Effector CD8-positive, alpha-beta T cell (primary cell): ENCODE measurements around the gene RHCE.
"Not testable (repeated sequence)": the region's sequence is repeated elsewhere in the genome, so short reads cannot be mapped to it uniquely, and the experiment has no call there.

Experiments used
- DNase-seq: peaks from one replicate; lab custom pipeline; 2025; lab: John Stamatoyannopoulos, UW
- total RNA-seq, 4 experiments: gene quantifications; one replicate each; lab custom pipeline; 2026; lab: John Stamatoyannopoulos, UW

Gene RHCE
- 0 to 0.44 (median 0.33) reads per million in 4 experiments for total RNA-seq

- not testable (repeated sequence) for DNase-seq
Measured at GRCh38 chr1:25420715-25421114, at the start of gene RHCE. RHCE (minus strand) TSS chr1:25420825; CDS start chr1:25420786, 39 bp downstream.

GRCh38 chr1:25469177-25469576 is 48.6 kb upstream of the RHCE start:
- no peak for DNase-seq

DNA sequence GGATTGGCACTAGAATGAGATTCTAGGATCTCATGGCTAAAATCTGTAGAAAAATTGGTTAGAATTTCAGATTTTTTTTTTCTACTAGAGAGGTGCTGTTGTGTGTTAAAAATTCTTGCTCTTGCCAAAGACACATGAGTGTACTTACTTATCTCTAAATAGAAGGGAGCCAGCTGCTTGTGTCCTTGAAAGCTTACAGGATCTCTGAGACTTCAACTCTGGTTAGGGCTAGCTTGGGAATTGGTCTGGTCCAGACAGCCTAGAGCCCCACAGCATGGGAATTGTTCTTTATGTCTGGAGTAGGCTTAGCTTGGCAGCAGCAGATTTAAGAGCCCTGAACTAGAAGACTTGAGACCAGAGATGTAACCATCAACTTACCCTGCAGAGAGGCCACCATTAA is 47.4 kb upstream of the RHCE start:
- DNase-seq = no peak

GRCh38 chr1:25467616-25468015 is 47.0 kb upstream of the RHCE start:
- DNase-seq = no peak

DNA sequence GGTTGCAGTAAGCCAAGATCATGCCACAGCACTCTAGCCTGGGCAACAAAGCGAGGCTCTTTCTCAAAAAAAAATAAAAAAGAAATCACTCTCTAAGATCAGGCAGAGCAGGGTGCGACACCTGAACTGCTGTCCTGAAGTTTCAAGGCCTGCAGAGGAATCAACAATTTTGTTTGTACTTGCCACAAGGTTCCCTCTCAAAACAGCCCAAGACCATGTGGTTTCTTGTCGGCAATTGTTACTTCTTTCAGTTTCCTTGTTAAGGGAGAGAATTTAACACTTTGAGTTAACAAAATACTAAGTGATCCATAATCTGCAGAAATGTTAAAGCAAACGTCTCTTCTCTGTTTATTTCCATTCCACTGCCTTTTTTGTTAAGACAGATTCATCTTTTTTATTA is 46.6 kb upstream of the RHCE start:
- DNase-seq = no peak

DNA sequence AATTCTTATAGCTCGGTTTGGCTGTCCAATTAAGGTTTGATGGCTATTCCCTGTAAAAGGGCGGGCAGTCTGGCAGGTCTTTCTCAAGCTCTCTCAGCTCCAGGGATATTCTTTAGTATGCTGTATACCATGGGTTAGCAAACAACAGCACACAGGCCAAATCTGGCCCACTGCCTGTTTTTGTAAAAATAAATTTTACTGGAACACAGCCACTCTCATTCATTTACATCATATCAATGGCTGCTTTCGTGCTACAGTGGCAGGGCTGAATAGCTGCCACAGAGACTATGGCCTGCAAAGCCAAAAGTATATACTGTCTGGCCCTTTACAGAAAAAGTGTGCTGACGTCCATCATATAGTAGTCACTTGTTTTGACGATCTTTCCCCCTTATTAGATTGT is 42.1 kb upstream of the RHCE start:
- DNase-seq = no peak

DNA sequence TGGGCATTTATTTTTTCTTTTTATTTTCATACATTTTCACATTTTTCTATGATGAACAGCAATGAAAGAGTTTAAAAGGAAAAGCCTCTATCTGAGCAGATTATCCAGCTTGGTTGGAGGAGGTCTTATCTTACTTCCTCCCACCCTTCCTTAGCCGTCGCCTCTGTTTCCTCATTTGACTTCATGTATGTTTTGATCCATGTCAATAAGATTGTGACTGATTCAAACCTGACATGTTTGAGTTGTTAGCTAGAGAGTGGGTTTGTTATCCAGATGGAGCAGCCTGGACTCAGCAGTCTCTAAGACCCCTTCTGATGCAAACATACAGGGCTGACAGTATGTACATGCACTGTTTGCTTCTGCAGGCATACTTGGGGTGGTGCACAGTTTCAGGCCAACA is 41.2 kb upstream of the RHCE start:
- DNase-seq = no peak

DNA sequence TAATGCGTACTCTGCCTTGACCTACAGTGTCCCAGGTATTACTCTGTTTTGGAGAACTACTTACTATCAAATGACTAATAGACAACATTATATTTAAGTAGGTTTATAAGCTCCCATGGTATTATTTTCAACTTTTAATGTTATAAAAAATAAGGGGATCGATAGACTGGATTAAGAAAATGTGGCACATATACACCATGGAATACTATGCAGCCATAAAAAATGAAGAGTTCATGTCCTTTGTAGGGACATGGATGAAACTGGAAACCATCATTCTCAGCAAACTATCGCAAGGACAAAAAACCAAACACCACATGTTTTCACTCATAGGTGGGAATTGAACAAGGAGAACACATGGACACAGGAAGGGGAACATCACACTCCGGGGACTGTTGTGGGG is 40.2 kb upstream of the RHCE start:
- DNase-seq = not testable (repeated sequence)

- no peak for DNase-seq
Measured at GRCh38 chr1:25460020-25460419, 39.4 kb upstream of the RHCE start.

- DNase-seq = no peak
Measured at GRCh38 chr1:25458541-25459298, 38.1 kb upstream of the RHCE start.

DNA sequence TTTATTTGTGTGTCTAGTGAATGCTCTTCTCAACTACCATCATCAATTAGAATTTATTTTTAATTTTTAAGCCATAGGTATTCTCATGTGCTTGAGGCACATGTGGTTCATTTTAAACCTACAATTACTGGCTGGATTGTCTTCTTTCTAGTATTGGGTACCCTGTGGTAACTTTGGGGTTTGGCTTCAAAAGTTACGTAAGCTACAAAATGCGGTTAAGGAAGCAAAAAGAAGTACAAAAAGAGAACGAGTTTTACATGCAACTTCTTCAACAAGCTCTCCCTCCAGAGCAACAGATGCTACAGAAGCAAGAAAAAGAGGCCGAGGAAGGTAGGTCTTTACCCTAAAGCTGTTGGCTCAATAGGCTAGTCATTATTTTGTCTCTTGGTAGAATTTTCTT is 35.9 kb upstream of the RHCE start:
- DNase-seq = no peak

- no peak for DNase-seq
Measured at GRCh38 chr1:25451908-25452307, 31.3 kb upstream of the RHCE start.

- DNase-seq = no peak
Measured at GRCh38 chr1:25450891-25451290, 30.3 kb upstream of the RHCE start.

- DNase-seq = no peak
Measured at GRCh38 chr1:25447547-25447946, 26.9 kb upstream of the RHCE start.

DNA sequence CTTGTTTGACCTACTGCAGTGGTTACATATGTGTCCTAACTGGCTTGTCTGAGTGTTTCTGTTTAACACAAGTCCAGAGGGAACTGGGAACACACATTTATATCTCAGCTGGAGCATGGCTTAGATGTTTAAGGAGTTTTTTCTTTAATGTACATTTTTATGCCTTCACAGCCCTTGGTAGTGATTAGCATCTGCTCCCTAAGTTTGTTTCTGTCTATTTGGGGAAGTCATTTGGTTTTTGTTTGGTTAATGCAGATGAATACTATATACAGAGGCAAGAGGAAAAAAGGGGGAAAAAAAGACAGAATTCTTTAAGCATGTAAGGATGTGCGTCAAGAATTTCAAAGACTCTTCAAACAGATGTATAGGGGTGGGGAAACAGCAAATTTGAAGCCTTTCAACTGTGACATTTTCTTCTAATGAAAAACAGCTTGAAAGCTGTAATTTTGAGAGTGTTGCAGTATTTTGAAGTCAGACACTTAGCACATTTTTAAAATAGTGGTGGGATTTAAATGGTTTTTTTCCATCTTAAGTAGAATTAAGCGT is 25.4 kb upstream of the RHCE start:
- no peak for DNase-seq

GRCh38 chr1:25444604-25445003 is 24.0 kb upstream of the RHCE start:
- not testable (repeated sequence) for DNase-seq

DNA sequence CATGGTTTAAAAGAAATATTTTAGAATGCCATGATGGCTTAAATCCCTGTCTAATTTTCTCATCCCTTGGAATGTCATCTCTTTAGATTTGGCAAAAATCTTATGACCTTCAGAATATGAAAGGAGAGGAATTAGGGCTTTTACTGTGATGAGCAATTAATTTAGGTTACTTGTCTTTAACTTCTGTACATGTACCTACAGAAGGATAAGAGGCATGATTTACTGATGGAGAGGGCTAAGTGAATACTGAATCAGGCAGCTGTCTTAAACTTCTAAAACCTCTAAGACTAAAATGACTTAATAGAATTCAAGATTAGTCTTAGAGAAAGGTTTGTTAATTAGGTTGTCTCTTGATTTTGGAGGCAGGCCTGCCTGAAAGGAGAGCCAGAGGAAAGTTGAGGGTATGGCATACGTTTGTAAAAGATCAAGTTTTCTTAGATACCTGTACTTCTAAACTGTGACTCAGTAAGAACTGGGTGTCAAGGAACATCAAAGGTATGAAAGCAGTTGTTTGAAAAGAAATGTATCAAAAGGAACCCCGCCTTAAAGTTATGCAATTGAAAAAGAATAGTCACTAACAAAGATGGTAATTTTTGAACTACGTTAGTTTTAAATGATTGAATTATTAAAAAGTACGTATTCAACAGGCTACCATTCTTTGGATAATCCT is 22.5 kb upstream of the RHCE start:
- no peak for DNase-seq

DNA sequence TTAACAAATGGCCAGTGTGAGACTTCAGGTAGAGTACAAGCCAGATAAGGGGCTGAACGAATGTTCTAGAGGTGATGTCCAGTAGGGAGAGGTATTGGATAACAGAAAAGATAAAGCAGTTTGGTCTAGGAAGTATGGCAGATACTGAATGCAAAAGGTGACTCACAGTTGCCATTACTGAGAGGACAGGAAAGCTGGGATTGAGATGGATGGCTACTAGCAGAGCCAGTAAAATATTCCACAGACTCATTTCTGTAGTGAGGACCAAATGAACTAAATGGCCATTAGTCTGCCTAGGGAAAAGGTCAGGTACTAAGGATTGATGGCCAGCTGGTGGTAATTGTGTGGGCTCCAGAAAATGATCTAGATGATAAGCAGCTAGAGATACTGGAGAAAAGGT is 21.6 kb upstream of the RHCE start:
- DNase-seq = no peak

GRCh38 chr1:25439287-25439686 is 18.7 kb upstream of the RHCE start:
- no peak for DNase-seq

GRCh38 chr1:25437672-25438071 is 17.0 kb upstream of the RHCE start:
- DNase-seq = no peak

DNA sequence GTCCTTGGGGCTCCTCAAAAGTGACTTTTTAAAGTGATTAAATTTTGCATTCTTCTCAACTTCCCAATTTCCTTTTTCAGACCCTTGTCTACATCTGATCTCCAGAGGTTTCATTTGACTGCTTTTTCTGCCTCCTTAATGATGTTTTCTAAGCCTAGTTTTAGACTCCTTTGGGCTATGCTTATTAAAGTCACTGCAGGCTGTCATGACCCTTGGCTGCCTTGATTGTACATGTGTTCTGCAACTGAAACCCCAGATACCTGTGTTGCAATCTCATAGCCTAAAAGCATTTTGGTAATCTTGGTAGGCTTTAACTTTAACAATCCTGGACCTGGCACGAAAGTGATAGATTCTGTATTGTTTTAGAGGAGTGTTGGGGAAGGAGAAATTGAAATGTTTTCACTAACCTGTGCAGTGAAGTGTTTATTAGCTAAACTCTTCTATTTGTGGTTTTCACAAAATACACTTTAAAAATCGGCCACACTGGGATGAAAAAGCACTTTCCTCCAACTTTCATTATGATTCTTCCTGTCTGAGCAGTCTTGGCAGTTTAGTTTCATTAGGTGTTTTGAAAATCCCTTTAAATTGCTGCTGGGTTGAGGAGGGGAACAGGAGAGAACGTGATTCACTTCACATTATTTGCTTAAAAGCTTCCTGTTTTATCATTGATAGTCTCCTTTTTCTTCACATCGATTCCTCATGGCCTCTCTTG is 14.9 kb upstream of the RHCE start:
- DNase-seq = no peak

DNA sequence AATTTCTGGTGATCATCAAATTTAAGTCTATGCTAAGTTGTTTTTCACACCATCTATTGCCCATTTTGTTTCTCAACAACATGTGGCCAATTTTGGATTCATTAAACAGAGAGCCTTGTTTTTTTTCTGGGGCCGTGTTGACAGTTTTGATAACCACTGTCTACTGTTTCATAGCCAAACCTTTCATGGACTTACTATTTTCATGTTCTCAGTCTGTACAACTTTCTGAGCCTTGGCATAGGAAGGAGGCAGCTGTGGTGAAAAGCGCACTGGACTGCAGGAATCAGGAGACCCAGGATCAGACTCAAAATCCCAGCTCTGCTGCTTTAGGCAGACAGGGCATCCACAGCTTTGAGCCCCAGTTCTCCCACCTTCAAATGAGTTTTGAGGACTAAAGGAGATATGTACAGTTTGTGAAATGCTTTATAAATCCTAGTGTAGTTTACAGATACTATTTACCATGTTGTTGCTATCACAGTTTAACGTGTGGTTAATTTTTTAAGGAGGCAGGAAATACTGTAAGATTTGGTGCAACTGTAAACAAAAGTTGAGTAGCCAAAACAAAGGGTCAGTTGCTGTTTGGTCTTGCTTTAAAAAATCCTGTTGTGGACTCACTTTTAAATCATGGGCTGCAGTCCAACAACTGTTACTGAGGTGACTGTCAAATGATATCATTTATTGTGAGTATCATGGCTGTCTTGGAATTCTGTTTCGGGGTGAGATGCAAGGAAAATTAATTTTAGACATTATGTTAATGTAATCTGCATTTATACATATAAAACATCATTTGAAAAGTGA is 13.0 kb upstream of the RHCE start:
- no peak for DNase-seq
